Fibroblast of lung (primary cell): Measurements from ENCODE around the gene SLC4A3. TPM values are rescaled to one million over a fixed set of nuclear protein-coding genes. Genes with fewer than 3 reads are reported as not detected.

Source experiments
- DNase-seq, 2 donors: peaks; one replicate each; pipeline versions ENCODE4 v3.0.0 to v3.0.0-alpha.2; 2010; ENCODE audit warnings: low read depth in 2 of 2
- H2AFZ ChIP-seq: 2 replicates; pipeline ENCODE4 v1.5.1; 2012; ENCODE audit warnings: low read length, control low read depth, inconsistent platforms
- H3K27ac ChIP-seq: 2 replicates; pipeline ENCODE4 v1.5.1; 2011; ENCODE audit warnings: low read length, control low read depth; ENCODE audit not compliant: insufficient read depth
- H3K27me3 ChIP-seq: 2 replicates; pipeline ENCODE4 v1.5.1; 2011; ENCODE audit warnings: mild to moderate bottlenecking, low read length; ENCODE audit not compliant: control insufficient read depth, insufficient read depth
- H3K36me3 ChIP-seq: 2 replicates; pipeline ENCODE4 v1.5.1; 2011; ENCODE audit warnings: low read length; ENCODE audit not compliant: control insufficient read depth, insufficient read depth
- H3K4me1 ChIP-seq: 2 replicates; pipeline ENCODE4 v1.5.1; 2011; ENCODE audit warnings: low read length; ENCODE audit not compliant: control insufficient read depth, insufficient read depth; ENCODE audit errors: extremely low read depth
- H3K4me2 ChIP-seq: 2 replicates; pipeline ENCODE4 v1.5.1; 2011; ENCODE audit warnings: low read length, control low read depth; ENCODE audit not compliant: insufficient read depth; ENCODE audit errors: extremely low read depth
- H3K4me3 ChIP-seq, 4 experiments: fragments of 200-600 bp in 1 of 4; sonication (generic) in 1 of 4; replicated peaks in 1 of 4; 2 replicates each; pipeline ENCODE4 v1.5.1; 2011 to 2016; ENCODE audit warnings: low read length in 4 of 4, low read depth in 3 of 4, mild to moderate bottlenecking in 3 of 4, control low read depth in 2 of 4, inconsistent platforms in 1 of 4, mixed read lengths in 1 of 4; ENCODE audit not compliant: insufficient read depth in 1 of 4; ENCODE audit errors: control extremely low read depth in 1 of 4
- H3K79me2 ChIP-seq: 2 replicates; pipeline ENCODE4 v1.5.1; 2012; ENCODE audit warnings: mild to moderate bottlenecking, low read length, inconsistent platforms; ENCODE audit not compliant: control insufficient read depth, insufficient read depth
- H3K9ac ChIP-seq: 2 replicates; pipeline ENCODE4 v1.5.1; 2011; ENCODE audit warnings: mild to moderate bottlenecking, low read length, control low read depth; ENCODE audit not compliant: insufficient read depth
- H3K9me3 ChIP-seq: 2 replicates; pipeline ENCODE4 v1.5.1; 2012; ENCODE audit warnings: low read depth, low read length; ENCODE audit not compliant: control insufficient read depth, insufficient read depth
- H4K20me1 ChIP-seq: 2 replicates; pipeline ENCODE4 v1.5.1; 2011; ENCODE audit warnings: low read length; ENCODE audit not compliant: control insufficient read depth, insufficient read depth; ENCODE audit errors: extremely low read depth
- EZH2 ChIP-seq: IDR thresholded peaks from 2 replicates; pipeline ENCODE4 v1.5.1; 2012; ENCODE audit warnings: low read length, control low read depth, mild to moderate bottlenecking; ENCODE audit errors: missing control alignments
- polyA plus RNA-seq, 2 donors: library from polyadenylated mRNA; depleted of rRNA in 1 of 2; stranded (reverse) in 1 of 2; unstranded in 1 of 2; fragments of >200 nt; gene quantifications; 2 replicates each; pipeline ENCODE4 v1.2.1, GENCODE V29; 2011 to 2012; ENCODE audit warnings: missing spikeins in 1 of 2
- total RNA-seq: library from RNA; depleted of rRNA; stranded (reverse); fragments of >200 nt; gene quantifications from 2 replicates; pipeline ENCODE4 v1.2.1, GENCODE V29; 2014
- TF ChIP-seq, protein P1 (sequence below), 2 donors: IDR thresholded peaks in 1 of 2; conservative IDR thresholded peaks in 1 of 2; 1 replicate in 1 of 2; 2 replicates in 1 of 2; pipeline ENCODE4 v1.5.1; 2011 to 2012; ENCODE audit warnings: low read length in 2 of 2, control low read depth in 1 of 2, inconsistent platforms in 1 of 2, low read depth in 1 of 2, mild to moderate bottlenecking in 1 of 2

The SLC4A3 gene
- total and polyA plus RNA-seq, 2 donors (not counting 1 experiment from before 2014, with no cell fraction given): 1.4 to 1.5 TPM

- H4K20me1 ChIP-seq: no peaks in the 10 kb centered on the region
- no peaks in the 10 kb centered on the region for H3K36me3 ChIP-seq
- H3K4me3 ChIP-seq: no peak overlapping the region
- H3K27me3 ChIP-seq: no peaks in the 10 kb centered on the region
- H3K79me2 ChIP-seq: no peaks in the 10 kb centered on the region
- no peaks in the 10 kb centered on the region for H3K9me3 ChIP-seq
- DNase-seq: no peak
- H3K4me1 ChIP-seq: peaks cover 9% of the 10 kb centered on the region
- TF ChIP-seq, protein P1, sequence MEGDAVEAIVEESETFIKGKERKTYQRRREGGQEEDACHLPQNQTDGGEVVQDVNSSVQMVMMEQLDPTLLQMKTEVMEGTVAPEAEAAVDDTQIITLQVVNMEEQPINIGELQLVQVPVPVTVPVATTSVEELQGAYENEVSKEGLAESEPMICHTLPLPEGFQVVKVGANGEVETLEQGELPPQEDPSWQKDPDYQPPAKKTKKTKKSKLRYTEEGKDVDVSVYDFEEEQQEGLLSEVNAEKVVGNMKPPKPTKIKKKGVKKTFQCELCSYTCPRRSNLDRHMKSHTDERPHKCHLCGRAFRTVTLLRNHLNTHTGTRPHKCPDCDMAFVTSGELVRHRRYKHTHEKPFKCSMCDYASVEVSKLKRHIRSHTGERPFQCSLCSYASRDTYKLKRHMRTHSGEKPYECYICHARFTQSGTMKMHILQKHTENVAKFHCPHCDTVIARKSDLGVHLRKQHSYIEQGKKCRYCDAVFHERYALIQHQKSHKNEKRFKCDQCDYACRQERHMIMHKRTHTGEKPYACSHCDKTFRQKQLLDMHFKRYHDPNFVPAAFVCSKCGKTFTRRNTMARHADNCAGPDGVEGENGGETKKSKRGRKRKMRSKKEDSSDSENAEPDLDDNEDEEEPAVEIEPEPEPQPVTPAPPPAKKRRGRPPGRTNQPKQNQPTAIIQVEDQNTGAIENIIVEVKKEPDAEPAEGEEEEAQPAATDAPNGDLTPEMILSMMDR (conservative IDR thresholded peaks at IDR 0.05 in 1 of 2, IDR thresholded peaks at IDR 0.05 in 1 of 2; ENCODE audit: low read depth in 1 of 2, low read length in 2 of 2): no peak
- no peak for TF ChIP-seq EZH2
- H2AFZ ChIP-seq: no peak overlapping the region
- no peak overlapping the region for H3K9ac ChIP-seq
- no peak overlapping the region for H3K27ac ChIP-seq
- H3K4me2 ChIP-seq: no peak overlapping the region
Observed at GRCh38 chr2:219642069-219642454, 14.6 kb downstream of the SLC4A3 start.

DNA sequence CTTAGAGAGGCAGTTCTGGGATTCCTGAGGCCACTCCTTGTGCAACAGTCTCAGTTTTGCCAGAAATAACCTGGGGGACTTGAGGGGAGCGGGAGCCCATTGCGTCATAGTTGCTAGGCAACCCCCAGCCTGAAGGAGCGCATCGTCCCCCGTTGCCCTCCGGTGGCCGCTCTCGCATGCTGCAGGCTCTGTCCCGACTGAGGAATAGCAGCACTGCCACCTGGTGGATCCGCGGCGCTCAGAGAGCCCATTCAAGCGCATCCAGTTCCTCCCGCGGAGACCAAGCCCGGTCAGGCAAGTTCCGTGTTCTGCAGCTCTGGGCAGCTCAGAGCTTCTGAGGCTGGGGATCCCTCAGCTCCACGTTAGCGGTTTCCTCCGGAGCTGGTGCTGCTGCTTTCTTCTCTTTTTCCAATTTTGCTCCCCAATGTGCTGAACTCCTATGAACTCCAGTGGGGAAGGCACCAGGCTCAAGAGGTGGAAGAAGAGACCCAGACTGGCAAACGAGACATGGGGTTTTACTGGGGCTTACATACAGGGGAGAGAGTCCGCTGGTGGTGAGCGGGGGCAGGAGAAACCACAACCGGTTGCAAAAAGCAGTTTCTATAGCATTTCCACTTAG lies 15.1 kb downstream of the SLC4A3 start:
- Histone ChIP-seq H3K27ac (no peak overlapping the region), H3K9ac (no peak overlapping the region), H3K4me3 (no peak overlapping the region), H4K20me1 (no peaks in the 10 kb centered on the region), H3K4me1 (peaks cover 9% of the 10 kb centered on the region), H3K27me3 (no peaks in the 10 kb centered on the region), H2AFZ (no peak overlapping the region), H3K36me3 (no peaks in the 10 kb centered on the region), H3K79me2 (no peaks in the 10 kb centered on the region), H3K4me2 (no peak overlapping the region), H3K9me3 (no peaks in the 10 kb centered on the region)
- TF ChIP-seq EZH2: no peak
- TF ChIP-seq, protein P1 (conservative IDR thresholded peaks at IDR 0.05 in 1 of 2, IDR thresholded peaks at IDR 0.05 in 1 of 2; ENCODE audit: low read depth in 1 of 2, low read length in 2 of 2): peak; percentile 99
- DNase-seq: peak; percentile 92 to 95

DNA sequence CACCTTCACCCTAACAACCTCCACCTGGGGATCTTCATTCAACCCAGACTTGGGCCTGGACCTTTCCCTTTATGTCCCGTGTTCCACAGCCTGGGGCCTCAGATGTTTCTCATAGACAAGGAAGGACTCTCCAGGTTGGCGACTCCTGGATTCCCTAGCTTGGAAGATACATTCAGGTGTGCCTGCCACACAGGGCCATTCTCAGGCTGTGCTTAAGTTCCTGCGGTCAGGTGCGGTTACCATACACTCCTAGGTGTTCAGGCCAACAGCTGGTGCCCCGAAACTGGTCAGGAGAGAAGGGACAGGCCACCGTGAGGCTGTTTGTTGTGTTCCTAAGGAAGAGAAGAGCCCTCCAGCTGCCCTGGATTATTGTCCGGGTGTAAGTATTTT lies 15.6 kb downstream of the SLC4A3 start:
- no peak for TF ChIP-seq EZH2
- TF ChIP-seq, protein P1 (conservative IDR thresholded peaks at IDR 0.05 in 1 of 2, IDR thresholded peaks at IDR 0.05 in 1 of 2; ENCODE audit: low read depth in 1 of 2, low read length in 2 of 2): no peak
- Histone ChIP-seq H3K4me3 (no peak overlapping the region), H3K9me3 (no peaks in the 10 kb centered on the region), H3K36me3 (no peaks in the 10 kb centered on the region), H3K4me1 (peaks cover 9% of the 10 kb centered on the region), H3K9ac (no peak overlapping the region), H3K4me2 (no peak overlapping the region), H3K27ac (no peak overlapping the region), H3K27me3 (no peaks in the 10 kb centered on the region), H2AFZ (no peak overlapping the region), H3K79me2 (no peaks in the 10 kb centered on the region), H4K20me1 (no peaks in the 10 kb centered on the region)
- DNase-seq: no peak
